SK-N-SH treated with all-trans-retinoic acid at 6 μM for 48 hours (cell line): ENCODE measurements around the gene DHX36.

Experiments
- ATAC-seq: fragments of 200-7000 bp; cut with Tn5 transposase; 3 replicates; pipeline ENCODE4 v1.9.1; 2020; ENCODE audit warnings: mild to moderate bottlenecking, moderate library complexity
- ARNTL ChIP-seq: fragments of 450-650 bp; formaldehyde crosslinking; IDR thresholded peaks from 2 replicates; pipeline ENCODE4 v1.5.0; 2020; ENCODE audit warnings: low read depth, mild to moderate bottlenecking, moderate library complexity, borderline replicate concordance
- BACH2 ChIP-seq: fragments of 250-450 bp; sonication (Bioruptor Pico); IDR thresholded peaks from 2 replicates; pipeline ENCODE4 v1.9.0; 2021; ENCODE audit warnings: mild to moderate bottlenecking, borderline replicate concordance
- CSDC2 ChIP-seq: fragments of 250-450 bp; sonication (Bioruptor Pico); IDR thresholded peaks from 2 replicates; pipeline ENCODE4 v1.5.0; 2020; ENCODE audit warnings: mild to moderate bottlenecking, moderate library complexity
- ESRRG ChIP-seq: fragments of 250-450 bp; sonication (Bioruptor Pico); IDR thresholded peaks from 2 replicates; pipeline ENCODE4 v1.6.1; 2021; ENCODE audit warnings: mild to moderate bottlenecking
- OSR1 ChIP-seq: fragments of 250-450 bp; sonication (Bioruptor Pico); IDR thresholded peaks from 2 replicates; pipeline ENCODE4 v1.8.0; 2022; ENCODE audit warnings: moderate library complexity, mild to moderate bottlenecking, inconsistent platforms
- PPARA ChIP-seq: fragments of 250-450 bp; sonication (Bioruptor Pico); IDR thresholded peaks from 2 replicates; pipeline ENCODE4 v1.5.0; 2020; ENCODE audit warnings: mild to moderate bottlenecking, borderline replicate concordance
- RARB ChIP-seq: fragments of 250-450 bp; sonication (Bioruptor Pico); IDR thresholded peaks from 2 replicates; pipeline ENCODE4 v1.8.0; 2021; ENCODE audit warnings: mild to moderate bottlenecking, moderate library complexity
- SNAI2 ChIP-seq: fragments of 250-450 bp; sonication (Bioruptor Pico); IDR thresholded peaks from 2 replicates; pipeline ENCODE4 v1.5.0; 2020; ENCODE audit warnings: mild to moderate bottlenecking, moderate library complexity
- TCF4 ChIP-seq: fragments of 250-450 bp; sonication (Bioruptor Pico); IDR thresholded peaks from 2 replicates; pipeline ENCODE4 v1.8.0; 2021; ENCODE audit warnings: mild to moderate bottlenecking, moderate library complexity, borderline replicate concordance
- TOX ChIP-seq: fragments of 250-450 bp; sonication (Bioruptor Pico); IDR thresholded peaks from 2 replicates; pipeline ENCODE4 v1.8.0; 2021; ENCODE audit warnings: mild to moderate bottlenecking, moderate library complexity, borderline replicate concordance
- ZC3H10 ChIP-seq: fragments of 250-450 bp; sonication (Bioruptor Pico); IDR thresholded peaks from 2 replicates; pipeline ENCODE4 v1.5.1; 2021; ENCODE audit warnings: mild to moderate bottlenecking, moderate library complexity
- ZFP3 ChIP-seq: fragments of 250-450 bp; sonication (Bioruptor Pico); IDR thresholded peaks from 2 replicates; pipeline ENCODE4 v1.5.0; 2020; ENCODE audit warnings: mild to moderate bottlenecking, moderate library complexity
- ZFP30 ChIP-seq: fragments of 450-650 bp; formaldehyde crosslinking; IDR thresholded peaks from 2 replicates; pipeline ENCODE4 v1.5.0; 2022; ENCODE audit warnings: mild to moderate bottlenecking, moderate library complexity
- ZNF565 ChIP-seq: fragments of 450-650 bp; formaldehyde crosslinking; conservative IDR thresholded peaks from 2 replicates; pipeline ENCODE4 v1.5.0; 2020; ENCODE audit warnings: low read depth, mild to moderate bottlenecking, moderate library complexity
- ZNF70 ChIP-seq: fragments of 450-650 bp; formaldehyde crosslinking; IDR thresholded peaks from 2 replicates; pipeline ENCODE4 v1.5.0; 2020; ENCODE audit warnings: mild to moderate bottlenecking, moderate library complexity
- ZNF8 ChIP-seq: fragments of 450-650 bp; formaldehyde crosslinking; IDR thresholded peaks from 2 replicates; pipeline ENCODE4 v1.5.0; 2020; ENCODE audit warnings: mild to moderate bottlenecking, moderate library complexity
- TF ChIP-seq, protein P1 (sequence below): fragments of 250-450 bp; sonication (Bioruptor Pico); IDR thresholded peaks from 2 replicates; pipeline ENCODE4 v1.5.1; 2021; ENCODE audit warnings: mild to moderate bottlenecking, moderate library complexity
- TF ChIP-seq, protein P2 (sequence below): fragments of 250-450 bp; sonication (Bioruptor Pico); IDR thresholded peaks from 2 replicates; pipeline ENCODE4 v1.5.1; 2020; ENCODE audit warnings: low read depth, mild to moderate bottlenecking, moderate library complexity
- TF ChIP-seq, protein P3 (sequence below): fragments of 250-450 bp; sonication (Bioruptor Pico); IDR thresholded peaks from 2 replicates; pipeline ENCODE4 v1.5.0; 2020; ENCODE audit warnings: mild to moderate bottlenecking, moderate library complexity
- TF ChIP-seq, protein P4 (sequence below): fragments of 250-450 bp; sonication (Bioruptor Pico); IDR thresholded peaks from 2 replicates; pipeline ENCODE4 v1.8.0; 2020; ENCODE audit warnings: mild to moderate bottlenecking, moderate library complexity, borderline replicate concordance

DHX36 gene

DNA sequence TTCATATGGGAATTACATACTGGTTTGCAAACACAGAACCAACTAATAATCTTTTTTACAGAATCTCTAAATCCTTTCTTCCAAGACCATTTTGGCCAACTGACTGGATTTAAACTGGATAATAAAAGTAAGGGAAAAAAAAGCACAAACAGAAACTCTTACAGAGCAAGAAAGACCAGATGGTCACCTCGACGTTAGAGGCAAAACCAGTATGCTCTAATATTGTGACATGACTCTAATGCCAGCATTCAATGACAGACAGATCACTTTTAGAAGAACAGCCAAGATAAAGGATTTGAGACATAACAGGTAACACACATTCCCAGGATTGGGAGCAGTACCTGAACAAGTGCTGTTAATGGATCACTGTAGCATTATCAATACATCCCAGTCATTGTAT lies 50.9 kb downstream of the DHX36 start:
- TF ChIP-seq ZNF8 (CRISPR knock-in tag) (no peak), ESRRG (CRISPR knock-in tag) (no peak), BACH2 (no peak), PPARA (CRISPR knock-in tag) (no peak), ZFP30 (CRISPR knock-in tag) (no peak), SNAI2 (CRISPR knock-in tag) (no peak), ZNF70 (no peak), OSR1 (CRISPR knock-in tag) (no peak)
- TF ChIP-seq, protein P1, sequence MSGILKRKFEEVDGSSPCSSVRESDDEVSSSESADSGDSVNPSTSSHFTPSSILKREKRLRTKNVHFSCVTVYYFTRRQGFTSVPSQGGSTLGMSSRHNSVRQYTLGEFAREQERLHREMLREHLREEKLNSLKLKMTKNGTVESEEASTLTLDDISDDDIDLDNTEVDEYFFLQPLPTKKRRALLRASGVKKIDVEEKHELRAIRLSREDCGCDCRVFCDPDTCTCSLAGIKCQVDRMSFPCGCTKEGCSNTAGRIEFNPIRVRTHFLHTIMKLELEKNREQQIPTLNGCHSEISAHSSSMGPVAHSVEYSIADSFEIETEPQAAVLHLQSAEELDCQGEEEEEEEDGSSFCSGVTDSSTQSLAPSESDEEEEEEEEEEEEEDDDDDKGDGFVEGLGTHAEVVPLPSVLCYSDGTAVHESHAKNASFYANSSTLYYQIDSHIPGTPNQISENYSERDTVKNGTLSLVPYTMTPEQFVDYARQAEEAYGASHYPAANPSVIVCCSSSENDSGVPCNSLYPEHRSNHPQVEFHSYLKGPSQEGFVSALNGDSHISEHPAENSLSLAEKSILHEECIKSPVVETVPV (CRISPR knock-in tag): no peak
- no peak for ATAC-seq

DNA sequence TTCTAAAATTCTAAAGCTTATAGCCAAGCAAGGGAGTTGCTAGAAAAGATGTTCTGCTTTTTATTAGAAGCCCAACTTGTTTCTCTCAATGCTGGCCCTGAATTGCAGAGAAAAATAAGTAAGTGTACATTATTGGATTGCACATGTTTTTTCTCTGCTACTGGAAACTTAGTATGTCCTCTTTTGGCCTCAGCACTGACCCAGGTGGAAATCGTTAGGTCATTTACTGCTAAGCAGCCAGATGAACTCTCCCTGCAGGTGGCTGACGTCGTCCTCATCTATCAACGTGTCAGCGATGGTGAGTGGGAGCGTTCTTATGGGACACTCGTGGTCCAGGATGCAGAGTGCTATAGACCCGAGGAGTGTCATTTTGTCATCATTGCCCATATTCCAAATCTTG lies 69.8 kb downstream of the DHX36 start:
- TF ChIP-seq ZC3H10 (no peak), RARB (no peak)
- TF ChIP-seq, all 23 proteins: peak for 0
- no peak for ATAC-seq

DNA sequence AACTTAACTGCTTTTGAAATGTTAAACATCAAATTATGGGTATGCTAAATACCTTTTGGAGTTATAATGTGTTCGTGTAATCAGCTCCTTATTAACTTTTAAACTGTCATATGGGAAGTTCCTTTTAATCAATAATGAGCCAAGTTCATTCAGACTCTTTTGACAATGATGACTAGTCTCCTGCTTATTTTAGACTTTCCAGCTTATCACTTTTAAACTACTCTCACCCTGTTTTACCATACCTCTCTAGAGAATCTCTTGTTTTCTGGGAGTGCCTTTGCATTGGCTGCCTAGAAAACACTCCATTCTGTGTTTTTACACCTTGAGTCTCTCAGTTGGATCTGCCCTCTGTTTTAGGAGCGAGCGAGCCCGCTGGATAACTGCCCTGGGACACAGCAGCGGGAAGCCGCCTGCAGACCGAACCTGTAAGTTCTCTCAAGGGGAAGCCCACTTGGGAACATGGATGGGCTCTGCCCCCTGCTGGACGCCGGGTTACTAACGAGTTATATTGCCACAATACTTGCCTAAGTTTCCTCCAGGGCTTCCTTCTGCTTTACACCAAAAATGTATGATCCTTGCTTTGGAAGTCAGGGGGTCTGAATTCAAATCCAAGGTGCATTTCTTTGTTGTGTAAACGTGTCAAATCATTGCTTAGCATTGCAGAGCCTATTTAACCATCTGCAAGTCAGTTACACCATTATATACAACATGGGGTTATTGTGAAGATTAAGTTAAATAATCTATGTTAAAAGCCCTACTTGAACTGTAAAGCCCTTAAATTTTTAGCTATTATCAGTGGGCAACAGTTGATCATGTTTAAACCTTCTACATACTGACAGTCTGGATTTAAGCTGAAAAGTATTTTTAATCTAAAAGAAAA lies 71.3 kb downstream of the DHX36 start:
- no peak for TF ChIP-seq ESRRG (CRISPR knock-in tag)
- TF ChIP-seq, protein P1 (CRISPR knock-in tag): no peak
- no peak for TF ChIP-seq OSR1 (CRISPR knock-in tag)
- TF ChIP-seq ZNF565 (CRISPR knock-in tag): no peak
- TF ChIP-seq, protein P2, sequence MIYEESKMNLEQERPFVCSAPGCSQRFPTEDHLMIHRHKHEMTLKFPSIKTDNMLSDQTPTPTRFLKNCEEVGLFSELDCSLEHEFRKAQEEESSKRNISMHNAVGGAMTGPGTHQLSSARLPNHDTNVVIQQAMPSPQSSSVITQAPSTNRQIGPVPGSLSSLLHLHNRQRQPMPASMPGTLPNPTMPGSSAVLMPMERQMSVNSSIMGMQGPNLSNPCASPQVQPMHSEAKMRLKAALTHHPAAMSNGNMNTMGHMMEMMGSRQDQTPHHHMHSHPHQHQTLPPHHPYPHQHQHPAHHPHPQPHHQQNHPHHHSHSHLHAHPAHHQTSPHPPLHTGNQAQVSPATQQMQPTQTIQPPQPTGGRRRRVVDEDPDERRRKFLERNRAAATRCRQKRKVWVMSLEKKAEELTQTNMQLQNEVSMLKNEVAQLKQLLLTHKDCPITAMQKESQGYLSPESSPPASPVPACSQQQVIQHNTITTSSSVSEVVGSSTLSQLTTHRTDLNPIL (CRISPR knock-in tag): no peak
- TF ChIP-seq ZNF8 (CRISPR knock-in tag): no peak
- no peak for TF ChIP-seq TOX (CRISPR knock-in tag)
- no peak for TF ChIP-seq CSDC2 (CRISPR knock-in tag)
- TF ChIP-seq ZFP3 (CRISPR knock-in tag): no peak
- no peak for TF ChIP-seq ARNTL (CRISPR knock-in tag)
- ATAC-seq: peak; percentile 100

DNA sequence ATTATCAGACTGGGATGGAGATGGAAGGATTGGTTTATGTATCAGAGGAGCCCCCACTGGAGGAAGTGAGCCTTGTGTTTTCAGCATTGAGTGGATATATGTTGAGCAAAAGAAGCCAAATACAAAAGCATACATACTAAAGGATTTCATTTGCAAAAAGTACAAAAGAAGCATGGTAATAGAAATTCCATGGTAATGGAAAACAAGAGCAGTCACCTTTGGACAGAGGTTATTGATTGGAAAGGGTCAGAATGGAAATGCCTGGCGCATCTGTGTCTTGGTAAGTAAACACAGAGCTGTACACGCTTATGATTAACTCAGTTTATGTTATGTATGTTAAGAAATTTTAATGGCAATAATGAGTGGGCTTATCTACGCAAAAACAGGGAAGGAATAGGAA lies 72.7 kb downstream of the DHX36 start:
- no peak for ATAC-seq
- no peak for TF ChIP-seq ZNF70

DNA sequence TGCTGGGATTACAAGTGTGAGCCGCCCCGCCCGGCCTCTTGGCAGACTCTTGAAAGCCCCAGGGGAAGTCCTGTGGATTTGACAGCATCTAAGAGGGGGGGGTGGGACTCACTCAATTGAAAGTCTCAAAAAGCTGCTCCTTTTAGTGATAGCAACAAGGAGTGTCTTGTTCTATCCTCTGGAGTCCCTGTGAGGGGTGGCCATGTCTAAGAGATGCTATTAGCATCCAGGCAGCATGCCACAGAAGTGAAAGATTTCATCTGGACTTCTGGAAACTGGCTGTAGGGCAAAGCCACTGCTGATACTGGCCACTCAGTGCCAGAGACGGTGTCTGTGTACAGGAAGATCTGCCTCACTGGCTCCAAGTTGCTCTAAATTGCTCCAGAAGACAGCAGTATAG lies 74.0 kb downstream of the DHX36 start:
- TF ChIP-seq ZFP30 (CRISPR knock-in tag) (no peak), TOX (CRISPR knock-in tag) (no peak), ZNF8 (CRISPR knock-in tag) (no peak), ARNTL (CRISPR knock-in tag) (no peak), ESRRG (CRISPR knock-in tag) (no peak), PPARA (CRISPR knock-in tag) (no peak), CSDC2 (CRISPR knock-in tag) (no peak), ZNF70 (no peak), OSR1 (CRISPR knock-in tag) (no peak), ZC3H10 (no peak), TCF4 (no peak)
- TF ChIP-seq, protein P2 (CRISPR knock-in tag): no peak
- TF ChIP-seq, protein P1 (CRISPR knock-in tag): no peak
- TF ChIP-seq, protein P3, sequence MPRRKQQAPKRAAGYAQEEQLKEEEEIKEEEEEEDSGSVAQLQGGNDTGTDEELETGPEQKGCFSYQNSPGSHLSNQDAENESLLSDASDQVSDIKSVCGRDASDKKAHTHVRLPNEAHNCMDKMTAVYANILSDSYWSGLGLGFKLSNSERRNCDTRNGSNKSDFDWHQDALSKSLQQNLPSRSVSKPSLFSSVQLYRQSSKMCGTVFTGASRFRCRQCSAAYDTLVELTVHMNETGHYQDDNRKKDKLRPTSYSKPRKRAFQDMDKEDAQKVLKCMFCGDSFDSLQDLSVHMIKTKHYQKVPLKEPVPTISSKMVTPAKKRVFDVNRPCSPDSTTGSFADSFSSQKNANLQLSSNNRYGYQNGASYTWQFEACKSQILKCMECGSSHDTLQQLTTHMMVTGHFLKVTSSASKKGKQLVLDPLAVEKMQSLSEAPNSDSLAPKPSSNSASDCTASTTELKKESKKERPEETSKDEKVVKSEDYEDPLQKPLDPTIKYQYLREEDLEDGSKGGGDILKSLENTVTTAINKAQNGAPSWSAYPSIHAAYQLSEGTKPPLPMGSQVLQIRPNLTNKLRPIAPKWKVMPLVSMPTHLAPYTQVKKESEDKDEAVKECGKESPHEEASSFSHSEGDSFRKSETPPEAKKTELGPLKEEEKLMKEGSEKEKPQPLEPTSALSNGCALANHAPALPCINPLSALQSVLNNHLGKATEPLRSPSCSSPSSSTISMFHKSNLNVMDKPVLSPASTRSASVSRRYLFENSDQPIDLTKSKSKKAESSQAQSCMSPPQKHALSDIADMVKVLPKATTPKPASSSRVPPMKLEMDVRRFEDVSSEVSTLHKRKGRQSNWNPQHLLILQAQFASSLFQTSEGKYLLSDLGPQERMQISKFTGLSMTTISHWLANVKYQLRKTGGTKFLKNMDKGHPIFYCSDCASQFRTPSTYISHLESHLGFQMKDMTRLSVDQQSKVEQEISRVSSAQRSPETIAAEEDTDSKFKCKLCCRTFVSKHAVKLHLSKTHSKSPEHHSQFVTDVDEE (CRISPR knock-in tag): no peak
- TF ChIP-seq, protein P4, sequence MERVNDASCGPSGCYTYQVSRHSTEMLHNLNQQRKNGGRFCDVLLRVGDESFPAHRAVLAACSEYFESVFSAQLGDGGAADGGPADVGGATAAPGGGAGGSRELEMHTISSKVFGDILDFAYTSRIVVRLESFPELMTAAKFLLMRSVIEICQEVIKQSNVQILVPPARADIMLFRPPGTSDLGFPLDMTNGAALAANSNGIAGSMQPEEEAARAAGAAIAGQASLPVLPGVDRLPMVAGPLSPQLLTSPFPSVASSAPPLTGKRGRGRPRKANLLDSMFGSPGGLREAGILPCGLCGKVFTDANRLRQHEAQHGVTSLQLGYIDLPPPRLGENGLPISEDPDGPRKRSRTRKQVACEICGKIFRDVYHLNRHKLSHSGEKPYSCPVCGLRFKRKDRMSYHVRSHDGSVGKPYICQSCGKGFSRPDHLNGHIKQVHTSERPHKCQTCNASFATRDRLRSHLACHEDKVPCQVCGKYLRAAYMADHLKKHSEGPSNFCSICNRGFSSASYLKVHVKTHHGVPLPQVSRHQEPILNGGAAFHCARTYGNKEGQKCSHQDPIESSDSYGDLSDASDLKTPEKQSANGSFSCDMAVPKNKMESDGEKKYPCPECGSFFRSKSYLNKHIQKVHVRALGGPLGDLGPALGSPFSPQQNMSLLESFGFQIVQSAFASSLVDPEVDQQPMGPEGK (CRISPR knock-in tag): no peak
- ATAC-seq: no peak
